GM12878 (cell line): ENCODE results near the gene IGFLR1. TPM values are rescaled to one million over a fixed set of nuclear protein-coding genes. Genes with fewer than 3 reads are reported as not detected.
A peak's percentile ranks its signal among the peaks of the same experiment; 100 is the strongest.

ENCODE experiments used
- BACH1 ChIP-seq: fragments of 450-650 bp; IDR thresholded peaks from 2 replicates; pipeline ENCODE4 v1.6.1; 2017; ENCODE audit warnings: mild to moderate bottlenecking, borderline replicate concordance
- CHD2 ChIP-seq: IDR thresholded peaks from 2 replicates; pipeline ENCODE4 v1.6.1; 2011; ENCODE audit warnings: low read depth, low read length, improper control_type of control experiment, borderline replicate concordance
- EED ChIP-seq: sonication (generic); IDR thresholded peaks from 2 replicates; pipeline ENCODE4 v1.6.1; 2016; ENCODE audit warnings: antibody characterized with exemption, low read depth
- EP300 ChIP-seq, 2 experiments: fragments of 150-350 bp in 1 of 2; IDR thresholded peaks; 2 replicates each; pipeline ENCODE4 v1.6.1; 2011 to 2012; ENCODE audit warnings: low read depth in 2 of 2, low read length in 2 of 2, borderline replicate concordance in 1 of 2, improper control_type of control experiment in 1 of 2, inconsistent platforms in 1 of 2; ENCODE audit not compliant: control insufficient read depth in 1 of 2
- IKZF2 ChIP-seq, 2 experiments: fragments of 450-650 bp; IDR thresholded peaks; 2 replicates each; pipeline ENCODE4 v1.6.1; 2017; ENCODE audit warnings: mild to moderate bottlenecking in 2 of 2, moderate library complexity in 2 of 2
- JUNB ChIP-seq: IDR thresholded peaks from 2 replicates; pipeline ENCODE4 v1.6.1; 2016; ENCODE audit warnings: antibody characterized with exemption, mild to moderate bottlenecking
- NFIC ChIP-seq: IDR thresholded peaks from 2 replicates; pipeline ENCODE4 v1.6.1; 2012; ENCODE audit warnings: low read depth, mild to moderate bottlenecking, inconsistent platforms, low read length, moderate library complexity
- SMAD5 ChIP-seq: IDR thresholded peaks from 2 replicates; pipeline ENCODE4 v1.6.1; 2016; ENCODE audit warnings: antibody characterized with exemption, low read depth
- STAT1 ChIP-seq: fragments of 450-650 bp; conservative IDR thresholded peaks from 2 replicates; pipeline ENCODE4 v1.6.1; 2014; ENCODE audit warnings: antibody characterized with exemption, mild to moderate bottlenecking
- TCF12 ChIP-seq: IDR thresholded peaks from 2 replicates; pipeline ENCODE4 v1.6.1; 2011; ENCODE audit warnings: low read depth, mild to moderate bottlenecking, low read length
- polyA plus RNA-seq, 11 experiments: library from polyadenylated mRNA; depleted of rRNA in 4 of 11; unstranded in 6 of 11; stranded (reverse) in 5 of 11; fragments of >200 nt; fragmentation: Nextera tagmentation in 4 of 11; fragmentation: Illumina TruSeq in 1 of 11; extraction: Ambion mirVana in 4 of 11; extraction: Trizol in 1 of 11; gene quantifications; 1 replicate in 1 of 11; 2 replicates in 10 of 11; pipeline versions ENCODE4 v1.2.1 to v1.2.3, GENCODE V29; 2011 to 2016; ENCODE audit warnings: inconsistent platforms in 2 of 11, missing spikeins in 2 of 11, low read depth in 1 of 11
- total RNA-seq, 4 experiments: library from RNA; depleted of rRNA in 3 of 4; stranded (reverse); fragments of >200 nt in 3 of 4; fragmentation: Illumina TruSeq in 1 of 4; extraction: Trizol in 1 of 4; gene quantifications; 2 replicates each; pipeline versions ENCODE4 v1.2.1 to v1.2.3, GENCODE V29; 2013 to 2021
- TF ChIP-seq, protein P1 (sequence below): IDR thresholded peaks from 2 replicates; pipeline ENCODE4 v1.6.1; 2012; ENCODE audit warnings: low read length, inconsistent platforms
- TF ChIP-seq, protein P2 (sequence below): fragments of 450-650 bp; IDR thresholded peaks from 2 replicates; pipeline ENCODE4 v1.6.1; 2016; ENCODE audit warnings: mild to moderate bottlenecking
- TF ChIP-seq, protein P3 (sequence below): fragments of 450-650 bp; IDR thresholded peaks from 2 replicates; pipeline ENCODE4 v1.6.1; 2018; ENCODE audit warnings: borderline replicate concordance, mild to moderate bottlenecking; ENCODE audit not compliant: partially characterized antibody
- TF ChIP-seq, protein P4 (sequence below): fragments of 450-650 bp; IDR thresholded peaks from 2 replicates; pipeline ENCODE4 v1.6.1; 2017; ENCODE audit warnings: antibody characterized with exemption, mild to moderate bottlenecking, moderate library complexity
- TF ChIP-seq, protein P5 (sequence below): IDR thresholded peaks from 2 replicates; pipeline ENCODE4 v1.6.1; 2011; ENCODE audit warnings: low read depth, mild to moderate bottlenecking, low read length, moderate library complexity, borderline replicate concordance; ENCODE audit errors: extremely low read depth
- TF ChIP-seq, protein P6 (sequence below): fragments of 450-650 bp; conservative IDR thresholded peaks from 2 replicates; pipeline ENCODE4 v1.6.1; 2017; ENCODE audit warnings: mild to moderate bottlenecking, moderate library complexity

IGFLR1 gene
- total and polyA plus RNA-seq, 10 of the 15 experiments (the other 5 are each of a cell fraction or from before 2014, with no cell fraction given): 2.5 to 39.9 (median 24.8) TPM

DNA sequence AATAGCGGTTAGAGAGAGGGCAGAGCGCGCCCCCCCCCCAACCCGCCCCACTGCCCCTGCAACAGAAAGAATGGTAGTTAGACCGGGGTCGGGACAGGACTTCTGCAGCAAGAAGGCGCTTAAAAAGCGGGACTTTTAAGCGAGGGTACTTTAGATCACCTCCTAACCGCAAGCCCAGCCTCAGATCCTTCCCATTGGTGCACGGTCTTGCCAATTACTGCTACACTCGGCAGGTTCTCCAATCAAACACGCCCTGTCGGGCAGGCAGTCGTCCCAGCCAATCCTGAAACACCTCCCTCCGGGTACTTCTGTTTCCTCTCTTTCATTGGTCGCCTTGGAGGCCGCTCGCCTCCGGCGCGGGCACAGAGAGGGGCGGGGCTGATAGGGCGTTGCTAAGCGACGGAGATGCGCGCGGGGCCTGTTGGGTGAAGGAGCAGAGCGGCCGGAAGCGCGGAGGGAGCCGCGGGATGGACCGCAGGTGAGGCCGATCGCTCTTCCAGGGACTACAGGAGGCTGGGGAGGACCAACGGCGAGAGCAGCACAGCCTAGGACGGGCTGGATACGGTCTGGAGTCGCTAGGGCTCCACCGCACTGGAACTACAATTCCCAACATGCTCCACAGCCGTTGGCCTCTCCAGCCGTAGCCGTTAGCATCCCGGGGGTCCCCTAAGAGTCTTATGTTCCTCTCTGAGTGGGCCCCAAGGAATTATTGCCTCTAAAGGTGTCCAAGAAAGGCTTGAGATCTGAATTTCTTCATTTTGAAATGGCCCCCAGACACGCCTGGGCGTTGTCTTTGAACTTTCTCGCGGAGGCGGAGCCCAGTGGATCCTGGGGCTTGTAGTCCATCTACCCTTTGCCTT, 15.7 kb upstream of the IGFLR1 start, which contains the start of gene PROSER3 (continued):
- TF ChIP-seq, protein P1, sequence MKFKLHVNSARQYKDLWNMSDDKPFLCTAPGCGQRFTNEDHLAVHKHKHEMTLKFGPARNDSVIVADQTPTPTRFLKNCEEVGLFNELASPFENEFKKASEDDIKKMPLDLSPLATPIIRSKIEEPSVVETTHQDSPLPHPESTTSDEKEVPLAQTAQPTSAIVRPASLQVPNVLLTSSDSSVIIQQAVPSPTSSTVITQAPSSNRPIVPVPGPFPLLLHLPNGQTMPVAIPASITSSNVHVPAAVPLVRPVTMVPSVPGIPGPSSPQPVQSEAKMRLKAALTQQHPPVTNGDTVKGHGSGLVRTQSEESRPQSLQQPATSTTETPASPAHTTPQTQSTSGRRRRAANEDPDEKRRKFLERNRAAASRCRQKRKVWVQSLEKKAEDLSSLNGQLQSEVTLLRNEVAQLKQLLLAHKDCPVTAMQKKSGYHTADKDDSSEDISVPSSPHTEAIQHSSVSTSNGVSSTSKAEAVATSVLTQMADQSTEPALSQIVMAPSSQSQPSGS: no peak
- TF ChIP-seq, protein P2, sequence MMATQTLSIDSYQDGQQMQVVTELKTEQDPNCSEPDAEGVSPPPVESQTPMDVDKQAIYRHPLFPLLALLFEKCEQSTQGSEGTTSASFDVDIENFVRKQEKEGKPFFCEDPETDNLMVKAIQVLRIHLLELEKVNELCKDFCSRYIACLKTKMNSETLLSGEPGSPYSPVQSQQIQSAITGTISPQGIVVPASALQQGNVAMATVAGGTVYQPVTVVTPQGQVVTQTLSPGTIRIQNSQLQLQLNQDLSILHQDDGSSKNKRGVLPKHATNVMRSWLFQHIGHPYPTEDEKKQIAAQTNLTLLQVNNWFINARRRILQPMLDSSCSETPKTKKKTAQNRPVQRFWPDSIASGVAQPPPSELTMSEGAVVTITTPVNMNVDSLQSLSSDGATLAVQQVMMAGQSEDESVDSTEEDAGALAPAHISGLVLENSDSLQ: peak; percentile 99
- TF ChIP-seq, protein P3, sequence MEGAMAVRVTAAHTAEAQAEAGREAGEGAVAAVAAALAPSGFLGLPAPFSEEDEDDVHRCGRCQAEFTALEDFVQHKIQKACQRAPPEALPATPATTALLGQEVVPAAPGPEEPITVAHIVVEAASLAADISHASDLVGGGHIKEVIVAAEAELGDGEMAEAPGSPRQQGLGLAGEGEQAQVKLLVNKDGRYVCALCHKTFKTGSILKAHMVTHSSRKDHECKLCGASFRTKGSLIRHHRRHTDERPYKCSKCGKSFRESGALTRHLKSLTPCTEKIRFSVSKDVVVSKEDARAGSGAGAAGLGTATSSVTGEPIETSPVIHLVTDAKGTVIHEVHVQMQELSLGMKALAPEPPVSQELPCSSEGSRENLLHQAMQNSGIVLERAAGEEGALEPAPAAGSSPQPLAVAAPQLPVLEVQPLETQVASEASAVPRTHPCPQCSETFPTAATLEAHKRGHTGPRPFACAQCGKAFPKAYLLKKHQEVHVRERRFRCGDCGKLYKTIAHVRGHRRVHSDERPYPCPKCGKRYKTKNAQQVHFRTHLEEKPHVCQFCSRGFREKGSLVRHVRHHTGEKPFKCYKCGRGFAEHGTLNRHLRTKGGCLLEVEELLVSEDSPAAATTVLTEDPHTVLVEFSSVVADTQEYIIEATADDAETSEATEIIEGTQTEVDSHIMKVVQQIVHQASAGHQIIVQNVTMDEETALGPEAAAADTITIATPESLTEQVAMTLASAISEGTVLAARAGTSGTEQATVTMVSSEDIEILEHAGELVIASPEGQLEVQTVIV: no peak
- TF ChIP-seq BACH1 (peak; percentile 54; the same call in 1 of the 2 replicates), TCF12 (no peak), SMAD5 (peak; percentile 75; the same call in 1 of the 2 replicates), EP300 (IDR thresholded peaks at IDR 0.05; ENCODE audit: borderline replicate concordance in 1 of 2, control insufficient read depth in 1 of 2, low read depth in 2 of 2, low read length in 2 of 2) (peak in 1 of 2 experiments; percentile 31; a peak in 1 of 4 replicates), NFIC (no peak), CHD2 (peak; percentile 98), JUNB (no peak), IKZF2 (IDR thresholded peaks at IDR 0.05) (no peak; a peak in 1 of 4 replicates), EED (0 out of 2 replicates have a peak, but pooled peaks have one; percentile 41), STAT1 (0 out of 2 replicates have a peak, but pooled peaks have one; percentile 76)
- TF ChIP-seq, protein P4, sequence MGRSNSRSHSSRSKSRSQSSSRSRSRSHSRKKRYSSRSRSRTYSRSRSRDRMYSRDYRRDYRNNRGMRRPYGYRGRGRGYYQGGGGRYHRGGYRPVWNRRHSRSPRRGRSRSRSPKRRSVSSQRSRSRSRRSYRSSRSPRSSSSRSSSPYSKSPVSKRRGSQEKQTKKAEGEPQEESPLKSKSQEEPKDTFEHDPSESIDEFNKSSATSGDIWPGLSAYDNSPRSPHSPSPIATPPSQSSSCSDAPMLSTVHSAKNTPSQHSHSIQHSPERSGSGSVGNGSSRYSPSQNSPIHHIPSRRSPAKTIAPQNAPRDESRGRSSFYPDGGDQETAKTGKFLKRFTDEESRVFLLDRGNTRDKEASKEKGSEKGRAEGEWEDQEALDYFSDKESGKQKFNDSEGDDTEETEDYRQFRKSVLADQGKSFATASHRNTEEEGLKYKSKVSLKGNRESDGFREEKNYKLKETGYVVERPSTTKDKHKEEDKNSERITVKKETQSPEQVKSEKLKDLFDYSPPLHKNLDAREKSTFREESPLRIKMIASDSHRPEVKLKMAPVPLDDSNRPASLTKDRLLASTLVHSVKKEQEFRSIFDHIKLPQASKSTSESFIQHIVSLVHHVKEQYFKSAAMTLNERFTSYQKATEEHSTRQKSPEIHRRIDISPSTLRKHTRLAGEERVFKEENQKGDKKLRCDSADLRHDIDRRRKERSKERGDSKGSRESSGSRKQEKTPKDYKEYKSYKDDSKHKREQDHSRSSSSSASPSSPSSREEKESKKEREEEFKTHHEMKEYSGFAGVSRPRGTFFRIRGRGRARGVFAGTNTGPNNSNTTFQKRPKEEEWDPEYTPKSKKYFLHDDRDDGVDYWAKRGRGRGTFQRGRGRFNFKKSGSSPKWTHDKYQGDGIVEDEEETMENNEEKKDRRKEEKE: no peak
- TF ChIP-seq, protein P5, sequence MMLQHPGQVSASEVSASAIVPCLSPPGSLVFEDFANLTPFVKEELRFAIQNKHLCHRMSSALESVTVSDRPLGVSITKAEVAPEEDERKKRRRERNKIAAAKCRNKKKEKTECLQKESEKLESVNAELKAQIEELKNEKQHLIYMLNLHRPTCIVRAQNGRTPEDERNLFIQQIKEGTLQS: no peak
- TF ChIP-seq, protein P6, sequence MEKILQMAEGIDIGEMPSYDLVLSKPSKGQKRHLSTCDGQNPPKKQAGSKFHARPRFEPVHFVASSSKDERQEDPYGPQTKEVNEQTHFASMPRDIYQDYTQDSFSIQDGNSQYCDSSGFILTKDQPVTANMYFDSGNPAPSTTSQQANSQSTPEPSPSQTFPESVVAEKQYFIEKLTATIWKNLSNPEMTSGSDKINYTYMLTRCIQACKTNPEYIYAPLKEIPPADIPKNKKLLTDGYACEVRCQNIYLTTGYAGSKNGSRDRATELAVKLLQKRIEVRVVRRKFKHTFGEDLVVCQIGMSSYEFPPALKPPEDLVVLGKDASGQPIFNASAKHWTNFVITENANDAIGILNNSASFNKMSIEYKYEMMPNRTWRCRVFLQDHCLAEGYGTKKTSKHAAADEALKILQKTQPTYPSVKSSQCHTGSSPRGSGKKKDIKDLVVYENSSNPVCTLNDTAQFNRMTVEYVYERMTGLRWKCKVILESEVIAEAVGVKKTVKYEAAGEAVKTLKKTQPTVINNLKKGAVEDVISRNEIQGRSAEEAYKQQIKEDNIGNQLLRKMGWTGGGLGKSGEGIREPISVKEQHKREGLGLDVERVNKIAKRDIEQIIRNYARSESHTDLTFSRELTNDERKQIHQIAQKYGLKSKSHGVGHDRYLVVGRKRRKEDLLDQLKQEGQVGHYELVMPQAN: peak; percentile 95
